Osteoblast (primary cell): ENCODE data around the gene SNAP29. TPM values are rescaled to one million over a fixed set of nuclear protein-coding genes. Genes with fewer than 3 reads are reported as not detected.
A peak's percentile ranks its signal among the peaks of the same experiment; 100 is the strongest.

Experiments used
- DNase-seq: peaks from one replicate; pipeline ENCODE4 v3.0.0; 2011; ENCODE audit warnings: low spot score, mixed read lengths; ENCODE audit not compliant: insufficient read length; ENCODE audit errors: missing footprints
- H2AFZ ChIP-seq: 2 replicates; pipeline ENCODE4 v1.6.0; 2011; ENCODE audit warnings: mild to moderate bottlenecking, low read length
- H3K27ac ChIP-seq: 2 replicates; pipeline ENCODE4 v1.5.1; 2011; ENCODE audit warnings: mild to moderate bottlenecking, low read depth, low read length, moderate library complexity
- H3K27me3 ChIP-seq: 2 replicates; pipeline ENCODE4 v1.6.0; 2012; ENCODE audit warnings: mild to moderate bottlenecking, control low read depth, inconsistent platforms, low read length, moderate library complexity; ENCODE audit not compliant: insufficient read depth
- H3K36me3 ChIP-seq: 2 replicates; pipeline ENCODE4 v1.5.1; 2011; ENCODE audit warnings: mild to moderate bottlenecking, low read length, control low read depth, moderate library complexity; ENCODE audit not compliant: insufficient read depth
- H3K4me1 ChIP-seq: 2 replicates; pipeline ENCODE4 v1.5.1; 2011; ENCODE audit warnings: mild to moderate bottlenecking, low read length, control low read depth, moderate library complexity; ENCODE audit not compliant: insufficient read depth
- H3K4me2 ChIP-seq: 2 replicates; pipeline ENCODE4 v1.6.0; 2011; ENCODE audit warnings: mild to moderate bottlenecking, low read length; ENCODE audit not compliant: insufficient read depth
- H3K4me3 ChIP-seq: fragments of 200-600 bp; sonication (generic); 3 replicates; pipeline ENCODE4 v1.5.1; 2012; ENCODE audit warnings: mild to moderate bottlenecking, low read length, inconsistent platforms; ENCODE audit not compliant: insufficient read depth
- H3K79me2 ChIP-seq: 2 replicates; pipeline ENCODE4 v1.6.0; 2012; ENCODE audit warnings: mild to moderate bottlenecking, low read length, control low read depth, inconsistent platforms; ENCODE audit not compliant: insufficient read depth
- H3K9me3 ChIP-seq: 2 replicates; pipeline ENCODE4 v1.5.1; 2011; ENCODE audit warnings: low read depth, low read length, control low read depth
- H4K20me1 ChIP-seq: 2 replicates; pipeline ENCODE4 v1.6.0; 2012; ENCODE audit warnings: mild to moderate bottlenecking, low read length, control low read depth; ENCODE audit not compliant: insufficient read depth
- CTCF ChIP-seq: IDR thresholded peaks from 2 replicates; pipeline ENCODE4 v1.5.1; 2011; ENCODE audit warnings: mild to moderate bottlenecking, low read depth, low read length, moderate library complexity; ENCODE audit errors: extremely low read depth
- total RNA-seq: library from RNA; depleted of rRNA; stranded (reverse); fragments of >200 nt; gene quantifications from 2 replicates; pipeline ENCODE4 v1.2.3, GENCODE V29; 2012

The SNAP29 gene
- total RNA-seq, 1 donor = 13.0 TPM

GRCh38 chr22:20865331-20865730, 6.5 kb downstream of the SNAP29 start:
- Histone ChIP-seq H3K4me3 (no peak overlapping the region), H3K27ac (no peak overlapping the region), H4K20me1 (peaks cover 24% of the 10 kb centered on the region), H3K4me2 (no peak overlapping the region), H3K9me3 (no peaks in the 10 kb centered on the region), H3K36me3 (peaks cover 8% of the 10 kb centered on the region), H3K79me2 (peaks cover 50% of the 10 kb centered on the region), H3K4me1 (peaks cover 7% of the 10 kb centered on the region), H3K27me3 (no peaks in the 10 kb centered on the region), H2AFZ (no peak overlapping the region)
- no peak for TF ChIP-seq CTCF
- no peak for DNase-seq

GRCh38 chr22:20865875-20866445, 7.2 kb downstream of the SNAP29 start:
- no peak overlapping the region for H3K27ac ChIP-seq
- H3K79me2 ChIP-seq = peaks cover 45% of the 10 kb centered on the region
- peaks cover 24% of the 10 kb centered on the region for H4K20me1 ChIP-seq
- peaks cover 7% of the 10 kb centered on the region for H3K4me1 ChIP-seq
- peaks cover 14% of the 10 kb centered on the region for H3K36me3 ChIP-seq
- no peak for DNase-seq
- no peak overlapping the region for H2AFZ ChIP-seq
- TF ChIP-seq CTCF = no peak
- no peak overlapping the region for H3K4me3 ChIP-seq
- no peaks in the 10 kb centered on the region for H3K9me3 ChIP-seq
- H3K4me2 ChIP-seq = no peak overlapping the region
- no peaks in the 10 kb centered on the region for H3K27me3 ChIP-seq

- no peak overlapping the region for H2AFZ ChIP-seq
- H3K27me3 ChIP-seq = no peaks in the 10 kb centered on the region
- TF ChIP-seq CTCF = no peak
- no peaks in the 10 kb centered on the region for H3K9me3 ChIP-seq
- peaks cover 18% of the 10 kb centered on the region for H3K36me3 ChIP-seq
- H3K4me2 ChIP-seq = no peak overlapping the region
- peaks cover 7% of the 10 kb centered on the region for H3K4me1 ChIP-seq
- no peak for DNase-seq
- peaks cover 45% of the 10 kb centered on the region for H3K79me2 ChIP-seq
- H3K4me3 ChIP-seq = no peak overlapping the region
- H3K27ac ChIP-seq = no peak overlapping the region
- H4K20me1 ChIP-seq = peaks cover 24% of the 10 kb centered on the region
These were observed 7.9 kb downstream of the SNAP29 start for GRCh38 chr22:20866736-20867135.

GRCh38 chr22:20867179-20868024, 8.6 kb downstream of the SNAP29 start:
- H3K9me3 ChIP-seq = no peaks in the 10 kb centered on the region
- no peak overlapping the region for H3K27ac ChIP-seq
- H2AFZ ChIP-seq = peak overlapping the region; percentile 46
- TF ChIP-seq CTCF = no peak
- H3K79me2 ChIP-seq = peaks cover 38% of the 10 kb centered on the region
- H3K4me2 ChIP-seq = no peak overlapping the region
- H3K4me1 ChIP-seq = peaks cover 7% of the 10 kb centered on the region
- no peak overlapping the region for H3K4me3 ChIP-seq
- H4K20me1 ChIP-seq = peaks cover 20% of the 10 kb centered on the region
- peaks cover 18% of the 10 kb centered on the region for H3K36me3 ChIP-seq
- DNase-seq = peak; percentile 86
- no peaks in the 10 kb centered on the region for H3K27me3 ChIP-seq
